GM21825 (cell line): ENCODE results near the gene CCDC63.

Source experiments
- ATAC-seq: cut with Tn5 transposase; IDR thresholded peaks from one replicate; pipeline ENCODE4 v1.9.1; 2021; ENCODE audit warnings: mild to moderate bottlenecking, moderate library complexity; ENCODE audit not compliant: unreplicated experiment

The CCDC63 gene

DNA sequence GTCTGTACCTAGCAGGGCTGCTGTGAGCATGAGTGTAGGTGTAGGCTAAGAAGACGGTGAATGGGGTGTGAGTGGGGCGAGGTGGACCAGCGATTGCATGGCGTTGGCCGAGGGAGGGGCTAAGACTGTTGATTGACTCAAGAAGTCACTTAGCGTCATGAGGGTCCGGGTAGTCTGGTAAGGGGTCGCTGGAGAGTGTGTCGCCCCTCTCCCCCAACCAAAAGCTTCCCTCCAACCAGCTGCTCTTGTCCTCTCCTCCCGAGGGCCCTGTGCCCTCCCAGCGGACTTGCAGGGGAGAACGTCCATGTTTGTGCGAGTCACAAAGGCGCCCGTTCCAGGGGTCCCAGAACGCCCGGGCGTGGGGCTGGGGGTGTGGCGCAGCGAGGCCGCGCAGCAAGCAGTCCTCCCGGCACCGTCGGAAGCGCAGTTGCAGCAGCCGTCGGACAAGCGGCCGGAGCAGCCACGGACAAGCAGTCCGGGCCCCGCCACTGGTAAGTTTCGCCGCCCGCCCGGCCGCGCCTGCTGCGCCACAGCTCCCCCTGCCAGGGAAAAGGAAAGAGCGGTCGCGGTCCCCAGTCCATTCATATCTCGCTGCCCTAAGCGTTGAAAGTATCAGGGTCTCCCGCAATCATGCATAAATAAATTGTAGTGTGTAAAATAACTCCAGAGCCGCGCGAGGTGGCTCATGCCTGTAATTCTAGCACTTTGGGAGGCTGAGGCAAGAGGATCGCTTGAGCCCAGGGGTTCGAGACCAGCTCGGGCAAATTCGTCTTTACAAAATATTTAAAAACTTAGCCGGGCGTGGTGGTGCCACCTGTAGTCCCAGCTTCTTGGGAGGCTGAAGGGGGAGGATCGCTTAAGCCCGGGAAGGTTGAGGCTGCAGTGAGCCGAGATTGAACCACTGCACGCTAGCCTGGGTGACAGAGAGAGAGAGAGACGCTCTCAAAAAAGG, at the start of gene CCDC63:
CCDC63 (plus strand) TSS at position 373 of the 952 bp plus-strand sequence. CDS start 5,968 bp downstream, outside the sequence.
- no peak for ATAC-seq

DNA sequence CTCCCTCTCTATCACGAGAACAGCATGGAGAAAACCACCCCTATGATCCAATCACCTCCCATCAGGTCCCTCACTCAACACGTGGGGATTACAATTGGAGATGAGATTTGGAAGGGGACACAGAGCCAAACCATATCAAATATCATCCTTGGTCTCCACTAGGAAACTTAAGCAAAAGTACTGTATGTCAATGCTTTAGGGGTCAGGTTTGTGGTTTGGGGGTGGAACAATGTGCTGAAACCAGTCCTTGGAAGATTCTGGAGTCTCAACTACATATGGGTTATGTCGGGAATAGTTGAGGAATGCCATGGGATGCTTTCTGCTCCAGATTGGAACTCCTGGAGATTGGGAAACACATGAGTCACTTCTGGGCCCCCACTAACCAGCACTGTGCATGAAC, 48.3 kb upstream of the CCDC63 start:
- ATAC-seq, result no peak

DNA sequence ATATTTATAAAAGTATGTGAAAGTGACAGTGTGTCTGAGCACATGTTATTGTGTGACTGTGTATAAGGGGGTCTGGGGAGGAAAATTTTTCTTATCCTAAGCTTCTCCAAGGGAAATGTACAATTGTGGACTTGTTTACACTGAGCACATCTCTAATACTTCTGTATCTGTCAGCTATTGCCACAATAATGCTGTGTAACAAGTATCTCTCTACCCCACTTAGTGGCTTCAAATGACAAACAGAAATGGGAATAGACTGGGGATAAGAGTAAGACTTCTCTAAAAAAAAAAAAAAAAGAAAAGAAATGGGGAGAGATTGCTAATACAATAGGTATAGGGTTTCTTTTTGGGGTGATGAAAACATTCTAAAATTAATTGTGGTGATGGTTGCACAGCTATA, 44.3 kb upstream of the CCDC63 start:
- ATAC-seq, result no peak

DNA sequence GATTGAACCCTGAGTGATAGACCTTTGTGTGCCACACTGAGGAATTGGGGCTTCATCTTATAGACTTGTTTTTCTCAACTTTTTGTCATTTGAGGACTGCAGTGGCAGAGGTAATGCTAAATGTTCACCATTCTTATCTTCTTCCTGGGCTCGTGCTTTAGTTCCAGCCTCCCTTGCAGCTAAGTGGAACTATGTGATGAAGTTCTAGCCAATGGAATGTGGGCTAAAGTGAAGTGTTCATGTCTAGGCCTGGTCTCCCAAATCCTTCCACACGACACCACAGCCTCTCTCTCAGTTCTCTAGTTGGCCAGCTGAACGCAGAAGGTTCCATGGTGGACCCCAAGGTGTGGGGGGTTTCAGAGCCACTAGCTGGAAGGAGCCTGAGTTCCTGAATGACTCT, 42.4 kb upstream of the CCDC63 start:
- no peak for ATAC-seq

DNA sequence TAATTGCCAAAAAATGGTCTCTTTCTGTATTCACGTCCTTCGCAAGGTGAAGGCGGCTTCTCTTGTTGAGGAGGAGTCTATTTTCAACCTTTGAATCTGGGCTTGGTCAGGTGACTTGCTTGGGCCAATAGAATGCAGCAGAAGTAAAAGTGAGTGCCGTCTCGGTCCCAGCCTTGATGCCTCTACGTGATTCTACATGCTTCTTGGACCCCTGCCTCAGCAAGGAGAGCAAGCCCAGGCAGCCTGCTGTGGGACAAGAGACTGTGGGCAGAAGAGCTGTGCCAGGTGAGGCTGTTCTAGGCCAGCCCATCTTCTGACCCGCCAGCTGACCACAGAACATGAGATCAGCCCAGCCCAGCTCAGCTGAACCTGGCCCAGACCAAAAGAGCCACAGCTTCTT, 39.1 kb upstream of the CCDC63 start:
- no peak for ATAC-seq

DNA sequence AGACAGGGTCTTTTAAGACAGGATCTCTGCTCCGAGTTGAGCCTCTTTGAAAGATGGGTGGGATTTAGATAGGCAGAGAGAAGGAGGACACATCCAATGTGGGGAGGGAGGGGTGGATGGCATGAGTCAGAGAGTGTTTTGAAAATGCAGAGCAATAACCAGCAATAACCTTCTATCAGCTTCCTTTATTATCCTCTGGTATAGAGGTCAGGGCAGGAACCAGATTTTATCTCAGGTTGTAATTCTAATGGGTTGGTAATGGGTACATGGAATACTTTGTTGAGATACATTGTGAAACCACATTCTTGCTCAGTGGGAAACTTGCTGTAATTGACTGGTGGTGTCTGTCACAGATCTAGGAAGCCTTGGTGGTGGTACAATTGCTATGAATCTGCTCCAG, 37.6 kb upstream of the CCDC63 start:
- no peak for ATAC-seq

DNA sequence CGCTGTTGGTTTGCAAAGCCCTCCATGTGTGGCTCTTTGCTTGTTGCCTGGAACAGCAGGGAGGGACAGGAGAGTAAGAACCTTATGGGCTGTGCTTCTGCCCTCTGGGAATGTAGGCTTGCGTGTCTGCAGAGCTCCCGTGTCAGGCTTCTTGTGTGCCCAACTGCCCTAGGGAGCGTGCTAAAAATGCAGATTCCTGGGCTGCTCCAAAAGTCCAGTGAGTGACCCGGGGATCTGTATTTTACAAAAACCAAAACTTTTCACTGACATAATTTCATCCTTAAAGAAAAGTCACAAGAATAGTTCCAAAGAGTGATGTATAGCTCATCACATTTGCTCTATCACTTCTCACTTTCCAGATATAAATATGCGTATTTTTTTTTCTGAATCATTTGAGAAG, 34.8 kb upstream of the CCDC63 start:
- no peak for ATAC-seq

DNA sequence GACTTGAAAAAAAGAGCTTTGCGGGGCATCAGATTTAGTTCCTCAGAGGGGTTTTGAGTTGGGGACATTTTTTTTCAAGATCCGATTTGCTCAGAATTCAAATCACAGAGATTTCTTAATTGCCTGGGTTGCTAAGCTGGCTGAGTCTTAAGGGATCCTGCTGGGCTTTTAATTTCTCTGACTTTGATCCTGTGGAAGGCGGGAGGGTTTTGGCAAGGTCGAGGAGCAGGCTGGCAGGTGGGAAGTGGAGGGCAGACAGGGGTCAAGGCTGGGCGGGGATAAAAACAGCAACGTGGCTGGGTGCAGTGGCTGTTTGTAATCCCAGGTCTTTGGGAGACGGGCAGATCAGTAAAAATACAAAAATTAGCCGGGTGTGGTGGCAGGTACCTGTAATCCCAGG, 33.5 kb upstream of the CCDC63 start:
- no peak for ATAC-seq

DNA sequence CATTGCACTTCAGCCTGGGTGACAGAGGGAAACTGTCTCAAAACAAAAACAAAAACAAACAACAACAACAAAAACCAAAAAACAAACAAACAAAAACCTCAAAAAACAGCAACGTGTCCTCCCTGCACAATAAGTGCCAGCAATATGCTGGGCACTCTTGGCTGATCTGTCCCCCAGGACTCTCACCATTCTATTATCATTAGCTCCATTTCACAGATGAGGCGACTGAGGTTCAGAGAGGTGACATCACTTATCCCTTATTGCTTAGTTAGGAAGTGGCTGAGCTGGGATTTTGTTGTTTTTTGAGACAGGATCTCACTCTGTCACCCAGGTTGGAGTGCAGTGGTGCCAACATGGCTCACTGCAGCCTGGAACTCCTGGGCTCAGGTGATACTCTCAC, 33.0 kb upstream of the CCDC63 start:
- no peak for ATAC-seq

DNA sequence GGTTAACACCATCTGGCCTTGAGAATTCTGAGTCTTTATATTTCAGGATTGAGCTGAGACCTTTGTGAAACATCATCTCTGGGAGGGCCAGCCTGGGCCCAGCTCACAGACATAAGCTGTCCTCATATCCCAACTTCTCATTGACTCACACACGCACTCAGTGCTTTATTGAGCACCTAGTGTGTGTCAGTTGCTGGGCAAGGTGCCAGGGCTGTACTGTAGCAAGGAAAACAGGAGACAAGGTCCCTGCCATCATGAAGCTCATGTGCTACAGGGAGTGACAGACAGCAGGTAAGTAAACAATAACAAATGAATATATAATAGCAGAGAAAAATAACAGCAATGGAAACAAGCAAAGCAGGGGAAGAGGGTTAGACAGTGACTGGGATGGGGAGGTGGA, 30.5 kb upstream of the CCDC63 start:
- ATAC-seq, result no peak

DNA sequence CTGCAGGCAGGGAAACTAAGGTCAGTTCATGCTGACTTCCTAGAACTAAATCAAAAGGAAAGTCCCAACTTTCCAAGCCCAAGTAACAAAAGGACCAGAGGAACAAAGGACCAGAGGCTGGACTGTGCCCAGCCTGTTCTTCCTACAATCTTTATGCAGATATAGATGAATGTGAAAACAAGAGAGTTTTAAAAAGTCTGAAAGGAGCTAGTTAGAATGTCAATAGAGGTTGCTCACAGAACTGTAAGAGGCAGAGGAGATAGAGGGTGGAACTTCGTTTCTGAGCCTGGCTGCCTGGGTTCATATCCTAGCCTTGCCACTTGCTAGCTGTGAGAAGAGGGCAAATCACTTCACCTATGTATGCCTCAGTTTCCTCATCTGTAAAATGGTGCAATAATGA, 30.0 kb upstream of the CCDC63 start:
- no peak for ATAC-seq

DNA sequence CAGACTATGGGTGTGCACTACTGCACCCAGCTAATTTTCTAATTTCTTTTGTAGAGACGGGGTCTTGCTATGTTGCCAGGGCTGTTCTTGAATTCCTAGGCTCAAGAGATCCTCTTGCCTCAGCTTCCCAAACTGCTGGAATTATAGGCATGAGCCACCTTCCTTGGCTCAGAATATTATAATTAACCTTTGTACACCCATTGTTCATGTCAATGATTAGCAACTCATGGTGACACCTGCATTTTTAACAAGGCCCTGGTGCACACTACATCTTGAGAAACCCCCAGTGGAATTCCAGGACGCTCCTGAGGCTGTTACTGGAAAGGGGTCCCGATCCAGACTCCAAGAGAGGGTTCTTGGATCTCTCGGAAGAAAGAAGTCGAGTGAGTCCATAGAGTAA, 28.3 kb upstream of the CCDC63 start:
- no peak for ATAC-seq

DNA sequence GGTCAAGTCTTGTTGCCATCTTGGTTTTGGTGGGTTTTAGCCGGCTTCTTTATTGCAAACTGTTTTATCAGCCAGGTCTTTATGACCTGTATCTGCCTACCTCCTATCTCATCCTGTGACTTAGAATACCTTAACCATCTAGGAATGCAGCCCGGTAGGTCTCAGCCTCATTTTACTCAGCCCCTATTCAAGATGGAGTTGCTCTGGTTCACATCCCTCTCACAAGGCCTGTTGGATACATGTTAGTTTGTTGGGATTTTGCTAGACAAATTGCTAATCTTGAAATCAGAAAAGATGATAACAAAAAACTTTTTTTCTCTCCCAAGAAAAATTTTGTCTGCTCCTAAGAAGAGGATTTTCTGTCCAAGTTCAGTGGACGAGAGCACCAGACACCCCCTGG, 27.6 kb upstream of the CCDC63 start:
- no peak for ATAC-seq

DNA sequence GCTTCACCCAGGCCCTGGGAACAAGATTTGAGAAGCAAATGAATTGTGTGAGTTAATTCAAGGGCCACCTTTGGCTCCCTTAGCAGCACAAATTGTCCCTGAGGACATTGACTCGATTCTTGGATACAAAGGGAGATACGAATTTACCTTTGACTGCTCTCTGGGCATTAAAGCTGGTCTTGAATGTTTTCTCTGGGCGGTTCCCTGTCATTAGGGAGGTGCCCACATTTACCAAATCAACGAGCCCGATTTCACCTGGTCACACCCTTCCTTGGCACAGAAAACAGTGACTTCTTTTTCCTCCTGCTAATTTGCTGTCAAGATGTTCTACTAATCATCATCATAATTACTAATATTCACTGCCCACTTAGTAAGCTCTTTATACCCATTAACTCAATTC, 27.1 kb upstream of the CCDC63 start:
- ATAC-seq, result no peak

DNA sequence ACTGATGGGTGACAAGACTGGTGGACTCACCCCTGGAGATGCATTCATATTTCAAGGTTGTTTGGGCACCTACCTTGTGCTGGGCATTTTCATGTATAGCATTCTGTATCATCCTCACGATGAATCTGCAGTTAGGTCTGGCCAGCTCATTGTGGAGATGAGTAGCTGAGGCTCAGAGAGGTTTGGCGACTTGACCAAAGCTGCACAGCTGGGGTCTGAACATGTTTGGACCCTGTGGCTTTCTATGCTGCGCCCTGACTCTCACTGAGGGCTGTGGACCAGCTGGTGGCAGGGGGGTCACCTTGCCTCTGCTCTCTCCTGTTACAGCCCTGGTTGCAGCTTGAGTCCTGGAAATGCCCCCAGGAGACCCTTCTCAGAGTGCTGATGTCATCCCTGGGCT, 24.9 kb upstream of the CCDC63 start:
- ATAC-seq, result no peak

DNA sequence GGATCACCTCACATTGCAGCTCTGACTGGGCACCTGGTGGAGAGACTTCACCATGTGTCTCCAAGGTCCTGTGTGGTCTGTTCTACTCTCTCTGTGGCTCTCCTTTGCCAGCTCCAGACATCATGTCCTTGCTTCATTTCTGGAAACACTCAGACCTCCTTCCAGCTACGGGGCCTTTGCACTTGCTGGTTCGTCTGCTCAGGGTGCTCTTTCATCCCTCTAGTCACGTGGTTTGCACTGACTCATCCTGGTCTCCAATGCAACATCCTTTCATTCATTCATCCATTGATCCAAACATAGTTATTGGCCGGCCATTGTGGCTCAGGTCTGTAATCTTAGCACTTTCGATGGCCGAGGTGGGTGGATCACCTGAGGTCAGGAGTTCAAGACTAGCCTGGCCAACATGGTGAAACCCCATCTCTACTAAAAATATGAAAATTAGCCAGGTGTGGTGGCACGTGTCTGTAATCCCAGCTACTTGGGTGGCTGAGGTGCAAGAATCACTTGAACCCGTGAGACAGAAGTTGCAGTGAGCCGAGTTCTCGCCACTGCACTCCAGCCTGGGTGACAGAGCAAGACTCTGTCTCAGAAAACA, 23.9 kb upstream of the CCDC63 start:
- no peak for ATAC-seq

DNA sequence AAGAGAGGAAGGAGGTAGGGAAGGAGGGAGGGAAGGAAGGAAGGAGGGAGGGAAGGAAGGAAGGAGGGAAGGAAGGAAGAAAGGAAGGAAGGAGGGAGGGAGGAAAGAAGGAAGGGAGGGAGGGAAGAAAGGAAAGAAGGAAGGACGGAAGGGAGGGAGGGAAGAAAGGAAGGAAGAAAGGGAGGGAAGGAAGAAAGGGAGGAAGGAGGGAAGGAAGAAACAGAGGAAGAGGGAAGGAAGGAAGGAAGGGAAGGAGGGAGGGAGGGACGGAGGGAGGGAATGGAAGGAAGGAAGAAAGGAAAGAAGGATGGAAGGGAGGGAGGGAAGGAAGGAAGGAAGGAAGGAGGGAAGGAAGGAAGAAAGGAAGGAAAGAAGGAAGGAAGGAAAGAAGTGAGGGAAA, 22.4 kb upstream of the CCDC63 start:
- no peak for ATAC-seq

DNA sequence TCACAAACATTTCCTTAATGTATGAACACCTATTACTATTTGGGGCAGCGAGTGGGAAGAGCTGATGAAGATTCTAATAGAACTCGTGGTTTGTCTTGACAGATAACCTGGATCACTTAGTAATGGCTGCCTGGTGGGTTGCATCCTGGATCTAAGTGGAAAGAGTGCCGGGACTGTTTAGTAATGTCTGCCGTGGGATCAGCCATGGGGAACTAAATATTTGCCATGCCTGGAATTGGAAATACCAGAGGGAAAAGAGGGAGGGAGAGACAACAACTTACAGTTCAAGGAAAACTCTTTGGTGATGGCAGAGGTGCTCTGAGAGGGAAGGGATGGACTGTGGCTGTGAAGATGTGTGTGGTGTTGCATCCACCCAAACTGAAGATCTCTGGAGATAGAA, 21.3 kb upstream of the CCDC63 start:
- no peak for ATAC-seq

DNA sequence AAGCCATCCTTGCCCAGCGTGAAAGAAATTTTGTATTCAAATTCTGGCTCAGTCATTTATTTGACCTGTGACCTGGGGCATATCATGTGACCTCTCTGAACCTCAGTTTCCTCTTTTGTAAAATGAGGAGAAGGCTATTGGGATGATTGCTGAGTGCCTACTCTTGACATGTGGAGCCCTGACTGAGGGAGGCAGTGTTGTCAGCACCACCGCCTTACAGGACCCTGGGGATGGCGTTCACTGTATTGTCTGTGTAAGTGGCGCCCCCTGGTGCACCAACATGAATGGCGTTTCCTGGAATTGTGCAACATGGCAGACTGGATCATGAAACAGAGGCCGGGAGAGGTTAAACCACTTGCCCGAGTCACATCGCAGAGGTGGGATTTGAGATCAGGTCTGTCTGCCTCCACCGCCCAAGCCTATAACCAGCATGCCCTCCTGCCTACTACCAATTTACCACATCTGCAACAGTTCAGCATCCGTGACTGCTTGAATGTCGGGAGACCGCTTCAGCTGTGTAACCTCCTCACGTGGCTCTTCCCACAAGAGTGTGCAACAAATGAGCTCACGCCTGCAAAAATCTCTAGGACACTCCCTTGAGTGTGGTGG, 20.1 kb upstream of the CCDC63 start:
- peak; percentile 61 for ATAC-seq

DNA sequence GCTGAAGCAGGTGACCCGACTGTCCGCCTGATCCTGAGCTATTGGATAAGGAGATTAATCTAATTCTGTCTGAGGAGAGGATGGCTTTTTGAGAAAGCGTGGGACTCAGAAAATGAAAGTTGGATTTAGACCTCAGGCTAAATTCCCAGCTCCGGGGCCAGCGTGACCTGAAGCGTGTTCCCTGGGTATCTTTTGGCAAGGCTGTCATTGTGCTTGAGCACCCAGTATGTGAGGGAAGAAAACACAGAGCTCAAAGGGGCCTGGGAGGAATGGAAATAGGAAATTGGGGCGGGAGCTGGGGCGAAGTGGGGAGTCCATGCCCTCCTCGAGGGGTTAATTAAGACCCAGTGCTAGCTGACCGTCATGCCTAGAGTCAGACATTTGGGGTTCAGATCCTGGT, 17.5 kb upstream of the CCDC63 start:
- ATAC-seq, result no peak

DNA sequence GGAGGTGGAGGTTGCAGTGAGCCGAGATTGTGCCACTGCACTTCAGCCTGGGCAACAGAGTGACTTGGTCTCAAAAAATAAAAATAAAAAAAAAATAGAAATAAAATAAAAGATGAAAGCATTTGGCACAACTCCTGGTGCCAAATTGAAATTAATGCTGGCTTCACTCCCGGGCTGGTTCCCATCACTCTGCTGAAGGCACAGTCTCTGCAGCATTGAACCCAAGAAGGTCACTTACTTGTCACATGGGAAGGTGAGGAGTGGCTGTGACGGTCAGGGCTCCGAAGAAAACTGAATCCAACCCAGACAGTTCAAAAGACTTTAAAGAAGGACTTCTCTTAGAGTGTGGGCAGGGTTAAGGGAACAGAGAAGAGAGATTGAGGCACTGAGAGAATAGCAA, 10.5 kb upstream of the CCDC63 start:
- ATAC-seq, result no peak

DNA sequence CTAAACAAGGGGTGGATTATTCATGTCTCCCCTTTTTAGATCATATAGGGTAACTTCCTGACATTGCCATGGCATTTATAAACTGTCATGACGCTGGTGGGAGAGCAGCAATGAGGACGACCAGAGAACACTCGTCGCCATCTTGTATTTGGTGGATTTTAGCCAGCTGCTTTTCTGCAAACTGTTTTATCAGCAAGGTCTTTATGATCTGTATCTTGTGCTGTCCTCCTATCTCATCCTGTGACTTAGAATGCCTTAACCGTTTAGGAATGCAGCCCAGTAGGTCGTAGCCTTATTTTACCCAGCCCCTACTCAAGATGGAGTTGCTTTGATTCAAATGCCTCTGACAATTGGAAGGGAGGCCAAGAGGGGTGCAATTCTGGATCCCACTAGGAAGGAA, 5.8 kb upstream of the CCDC63 start:
- no peak for ATAC-seq
